Medulla oblongata (tissue), 1 donor: ENCODE measurements around the gene EIF3K.

ENCODE experiments used
- DNase-seq: peaks from one replicate; pipeline ENCODE4 v3.0.0-alpha.2; 2015; ENCODE audit errors: extremely low spot score

EIF3K gene

DNA sequence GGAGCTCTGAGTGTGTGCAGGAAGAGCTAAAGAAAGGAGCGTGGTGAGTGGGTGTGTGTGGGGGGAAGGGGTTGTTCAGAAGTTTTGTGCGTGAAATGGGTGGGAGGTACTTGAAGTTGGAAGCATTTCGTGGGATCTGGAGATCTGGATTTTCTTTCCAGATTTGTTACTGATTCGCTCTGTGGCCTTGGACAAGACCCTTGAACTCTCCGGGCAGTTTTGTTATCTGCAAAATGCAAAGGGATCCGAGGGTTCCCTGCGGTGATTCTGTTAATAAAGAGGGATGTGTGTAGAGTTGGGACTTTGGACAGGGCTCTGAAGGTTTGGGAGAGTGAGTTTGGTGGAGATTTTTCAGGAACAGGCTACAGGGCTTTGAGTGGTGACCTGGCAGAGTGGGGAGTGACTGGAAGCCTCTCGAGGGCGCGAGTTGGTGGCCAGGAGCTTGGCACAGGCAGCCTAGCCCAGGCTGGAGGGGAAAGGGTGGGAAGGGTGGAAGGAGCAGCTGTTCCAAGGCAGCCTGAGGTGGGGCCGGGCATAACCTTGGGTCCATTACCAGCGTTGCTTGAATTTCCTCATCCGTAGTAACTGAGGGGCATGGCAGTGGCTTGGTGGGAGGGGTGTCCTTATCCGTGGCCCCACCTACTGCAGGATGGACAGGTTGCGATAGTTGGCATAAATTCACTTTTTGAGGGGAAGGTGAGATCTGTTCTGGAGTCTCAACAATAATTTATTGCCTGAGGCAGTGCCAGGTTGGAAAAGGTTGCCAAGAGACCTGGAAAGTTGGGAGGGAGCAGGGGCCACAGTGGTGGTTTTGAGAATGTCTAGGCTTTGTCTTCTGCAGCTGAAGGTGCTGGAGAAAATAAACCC is 30.6 kb downstream of the EIF3K start:
- DNase-seq: no peak

DNA sequence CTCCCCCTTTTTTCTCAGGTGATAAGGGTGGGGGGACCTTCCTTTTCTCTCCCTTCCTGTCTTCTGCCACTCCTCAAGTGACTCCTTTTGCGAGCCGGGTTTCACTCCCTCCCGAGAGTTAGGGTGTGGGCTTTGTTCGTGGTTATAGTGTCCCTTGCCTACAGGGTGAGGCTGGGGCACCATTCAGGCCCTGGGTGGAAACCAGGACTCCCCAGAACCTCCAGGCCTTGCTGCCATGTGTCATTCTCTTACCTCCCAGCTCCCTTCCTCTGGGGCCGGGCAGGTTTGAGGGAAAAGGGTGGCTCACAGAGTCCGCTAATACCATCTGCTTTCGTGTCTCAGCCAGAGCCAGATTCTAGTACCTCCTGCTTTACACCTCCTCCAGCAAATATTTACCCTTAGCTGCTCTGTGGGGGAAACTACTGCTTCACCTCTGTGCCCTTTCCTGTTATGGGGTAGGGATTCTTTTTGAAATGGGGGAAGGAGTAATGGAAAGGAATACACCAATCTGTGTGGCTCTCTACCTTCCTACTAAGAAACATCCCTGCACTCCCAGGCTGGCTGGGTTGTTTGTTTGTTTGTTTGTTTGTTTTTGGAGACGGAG is 31.3 kb downstream of the EIF3K start:
- DNase-seq: no peak

DNA sequence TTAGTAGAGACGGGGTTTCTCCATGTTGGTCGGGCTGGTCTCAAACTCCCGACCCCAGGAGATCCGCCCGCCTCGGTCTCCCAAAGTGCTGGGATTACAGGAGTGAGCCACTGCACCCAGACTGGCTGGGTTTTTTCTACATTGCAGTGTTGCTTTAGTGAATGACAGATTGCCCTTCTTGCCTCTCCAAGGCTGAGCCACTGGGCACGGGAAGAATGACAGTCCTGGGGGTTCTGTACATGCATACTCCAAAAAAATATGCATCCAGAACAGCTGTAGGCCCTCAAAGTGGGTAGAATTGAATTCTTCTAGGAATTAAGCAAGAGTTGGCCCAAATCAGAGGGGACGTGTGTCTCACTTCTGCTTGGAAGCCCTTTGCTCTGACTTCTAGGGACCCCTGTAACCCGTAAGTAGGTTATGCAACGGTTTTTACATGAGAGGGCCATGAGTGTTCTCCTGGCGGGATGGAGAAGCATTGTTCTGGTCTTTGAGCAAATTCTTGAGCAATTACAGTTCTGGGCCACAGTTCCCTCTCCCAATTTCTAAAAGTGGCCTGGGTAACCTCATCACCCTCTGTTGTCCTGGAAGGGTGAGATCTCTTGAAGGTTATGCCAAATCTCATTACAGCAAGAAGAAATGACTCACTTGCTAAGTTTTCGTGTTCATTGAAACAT is 32.1 kb downstream of the EIF3K start:
- DNase-seq: no peak

- no peak for DNase-seq
Measured at GRCh38 chr19:38653028-38653571, 34.1 kb downstream of the EIF3K start.

DNA sequence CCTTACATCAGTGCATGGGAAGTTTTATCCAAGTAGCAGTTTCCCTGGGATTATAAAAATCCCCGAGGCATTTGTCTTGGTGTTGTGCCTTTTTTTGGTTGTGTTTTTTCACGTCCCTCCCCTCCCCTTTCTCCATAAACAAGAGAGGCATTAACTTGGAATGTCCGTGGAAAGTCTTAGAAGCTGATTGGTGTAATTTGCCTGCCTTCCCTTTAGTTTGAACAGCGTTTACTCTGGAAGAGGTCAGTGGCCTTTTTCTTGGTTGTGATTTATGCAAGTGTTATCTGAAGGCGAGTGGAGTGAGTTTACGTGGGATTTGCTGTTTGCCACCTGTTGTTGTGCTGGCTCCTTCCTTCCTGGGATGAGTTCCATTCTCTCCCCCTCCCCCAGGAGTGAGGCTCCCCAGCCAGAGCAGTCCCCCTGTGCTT is 35.7 kb downstream of the EIF3K start:
- no peak for DNase-seq

DNA sequence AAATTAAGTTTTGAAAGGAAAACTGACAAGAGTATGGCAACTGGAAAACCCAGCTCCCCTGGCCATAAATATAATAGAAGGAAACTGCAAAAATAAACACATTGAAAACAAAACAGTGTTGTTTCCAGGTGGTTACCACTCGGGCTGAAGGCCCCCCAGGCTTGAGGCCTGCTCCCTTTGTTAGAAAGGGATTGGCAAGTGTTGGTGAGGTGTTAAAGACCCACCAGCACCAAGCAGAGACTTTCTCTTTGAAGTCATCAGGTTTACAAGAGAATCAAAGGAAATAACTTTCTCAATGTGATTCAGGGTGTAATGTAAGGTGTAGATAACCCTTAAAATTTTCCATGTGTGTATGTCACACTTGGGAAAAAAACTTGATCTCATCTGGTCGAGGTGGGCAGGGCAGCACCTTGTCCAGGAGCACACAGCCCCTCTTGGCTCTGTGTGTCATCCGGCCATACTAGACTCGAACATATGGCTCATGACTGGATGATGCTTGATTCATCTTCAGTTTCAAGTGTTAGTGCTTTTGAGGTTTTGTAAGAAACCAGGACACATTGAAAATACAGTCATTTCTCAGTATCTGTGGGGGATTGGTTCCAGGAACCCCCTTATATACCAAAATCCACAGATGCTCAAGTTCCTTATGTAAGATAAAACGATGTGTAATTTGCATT is 36.3 kb downstream of the EIF3K start:
- DNase-seq: no peak

DNA sequence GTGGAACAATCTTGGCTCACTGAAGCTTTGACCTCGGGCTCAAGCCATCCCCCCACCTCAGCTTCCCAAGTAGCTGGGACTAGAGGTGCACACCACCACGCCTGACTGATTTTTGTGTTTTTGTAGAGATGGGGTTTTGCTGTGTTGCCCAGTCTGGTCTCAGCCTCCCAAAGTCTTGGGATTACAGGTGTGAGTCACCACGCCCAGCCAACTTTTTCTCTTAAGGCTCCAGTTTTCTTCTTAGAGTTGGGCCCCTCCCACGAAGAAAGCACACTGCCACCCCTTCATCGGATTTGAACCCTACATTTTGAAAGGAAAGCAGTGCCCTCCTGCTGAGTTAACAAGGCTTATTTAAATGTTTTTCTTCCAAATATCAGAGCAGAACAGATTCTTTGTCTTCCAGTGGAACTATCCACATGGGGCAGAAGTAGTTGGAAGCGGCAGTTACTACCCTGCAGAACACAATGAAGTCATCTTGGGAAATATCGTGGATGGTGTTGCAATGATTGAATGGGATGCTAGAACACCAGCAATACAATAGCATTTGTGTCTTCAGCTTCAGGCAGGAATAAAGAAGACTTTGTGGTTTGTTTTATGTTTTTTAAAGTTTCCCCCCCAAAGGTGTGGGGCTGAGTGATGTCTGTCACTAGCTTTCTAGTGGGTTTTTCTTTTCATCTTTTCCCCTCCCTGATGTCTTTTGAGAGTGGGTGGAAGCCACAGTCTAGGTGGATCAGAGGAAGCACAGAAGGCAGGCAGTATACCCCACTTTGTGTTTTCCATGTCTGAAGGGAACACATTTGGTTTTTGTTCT is 37.4 kb downstream of the EIF3K start:
- DNase-seq: peak; percentile 86

GRCh38 chr19:38657633-38658222 is 38.7 kb downstream of the EIF3K start:
- DNase-seq: no peak

- peak; percentile 69 for DNase-seq
Measured at GRCh38 chr19:38658462-38659306, 39.7 kb downstream of the EIF3K start.

DNA sequence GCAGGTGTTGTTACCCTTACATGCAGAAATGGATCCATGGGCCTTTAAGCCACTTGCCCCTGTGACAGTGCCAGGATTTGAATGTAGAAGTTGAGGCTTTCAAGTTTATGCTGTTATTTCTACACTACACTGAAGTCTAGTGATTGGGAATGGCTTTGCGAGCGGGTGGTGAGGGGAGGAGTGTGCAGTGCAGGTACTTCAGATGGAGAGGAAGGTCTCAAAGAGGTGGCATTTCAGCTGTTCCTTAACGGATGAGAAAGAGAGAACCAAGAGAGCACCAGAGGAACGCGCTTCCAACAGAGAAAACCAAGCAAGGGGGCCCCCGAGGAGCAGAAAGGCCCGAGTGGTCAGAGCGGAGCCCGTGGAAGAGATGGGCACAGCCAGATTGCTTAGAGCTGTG is 41.7 kb downstream of the EIF3K start:
- no peak for DNase-seq

- no peak for DNase-seq
Measured at GRCh38 chr19:38661136-38661535, 42.1 kb downstream of the EIF3K start.

DNA sequence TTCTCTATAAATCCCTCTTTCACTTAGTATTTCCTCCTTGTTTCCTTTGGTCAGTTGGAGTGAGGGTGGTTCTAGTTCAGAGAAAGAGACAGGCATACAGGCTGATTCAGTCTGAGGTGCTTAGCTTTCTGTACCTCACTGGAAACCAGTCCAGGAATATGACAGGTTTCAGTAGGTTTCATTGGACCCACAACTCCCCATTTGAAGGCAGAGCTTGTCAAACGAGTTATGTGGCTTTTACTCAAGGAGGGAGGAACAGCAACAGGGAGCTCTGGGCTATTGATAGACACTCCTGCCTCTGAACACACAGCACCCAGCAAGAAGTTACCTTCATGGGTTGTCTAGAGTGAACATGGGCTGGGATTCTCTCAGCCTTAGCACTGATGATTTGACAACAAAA is 43.0 kb downstream of the EIF3K start:
- DNase-seq: no peak

DNA sequence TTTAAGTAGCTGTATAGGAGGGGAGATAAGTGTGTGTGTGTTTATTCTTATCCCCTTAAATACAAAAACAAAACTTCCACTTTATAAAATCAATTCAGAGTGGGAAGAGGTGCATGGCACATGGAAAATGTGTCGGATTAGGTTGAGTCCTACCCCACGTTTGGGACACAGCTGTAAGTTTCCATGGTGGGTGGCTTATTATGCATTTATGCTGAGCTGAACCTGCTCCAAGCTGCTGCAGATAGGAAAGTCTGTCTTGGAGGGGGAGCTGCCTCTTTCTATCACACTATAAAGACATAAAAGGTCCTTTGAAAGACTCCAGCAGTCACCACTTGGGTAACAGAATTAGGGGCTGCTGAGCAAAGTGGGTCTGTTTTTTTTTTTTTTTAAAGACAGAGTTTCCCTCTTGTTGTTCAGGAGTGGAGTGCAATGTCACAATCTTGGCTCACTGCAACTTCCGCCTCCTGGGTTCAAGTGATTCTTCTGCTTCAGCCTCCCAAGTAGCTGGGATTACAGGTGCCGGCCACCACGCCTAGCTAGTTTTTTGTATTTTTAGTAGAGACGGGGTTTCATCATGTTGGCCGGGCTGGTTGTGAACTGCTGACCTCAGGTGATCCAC is 43.7 kb downstream of the EIF3K start:
- DNase-seq: no peak

DNA sequence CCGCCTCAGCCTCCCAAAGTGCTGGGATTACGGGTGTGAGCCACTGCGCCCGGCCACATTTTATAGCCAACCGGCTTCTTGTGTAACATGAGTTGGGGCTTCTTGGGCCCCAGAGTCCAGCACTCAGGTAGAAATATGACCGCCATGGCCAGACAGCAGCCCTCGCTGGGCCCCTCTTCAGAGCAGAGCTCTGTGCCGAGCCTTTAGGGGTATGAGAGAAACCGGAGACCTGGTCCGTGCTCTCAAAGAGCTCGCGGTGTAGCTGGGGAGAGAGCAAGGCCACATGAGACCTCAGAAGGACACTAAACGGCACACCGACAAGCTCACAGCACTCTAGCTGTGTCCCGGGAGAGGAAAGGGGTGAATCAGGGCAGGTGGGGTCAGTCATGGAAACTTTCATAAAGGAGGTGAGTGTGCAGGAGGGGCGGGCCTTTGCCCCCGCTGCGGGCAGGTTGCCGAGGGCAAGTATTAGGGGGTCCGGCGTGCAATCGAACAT is 44.2 kb downstream of the EIF3K start:
- DNase-seq: no peak

DNA sequence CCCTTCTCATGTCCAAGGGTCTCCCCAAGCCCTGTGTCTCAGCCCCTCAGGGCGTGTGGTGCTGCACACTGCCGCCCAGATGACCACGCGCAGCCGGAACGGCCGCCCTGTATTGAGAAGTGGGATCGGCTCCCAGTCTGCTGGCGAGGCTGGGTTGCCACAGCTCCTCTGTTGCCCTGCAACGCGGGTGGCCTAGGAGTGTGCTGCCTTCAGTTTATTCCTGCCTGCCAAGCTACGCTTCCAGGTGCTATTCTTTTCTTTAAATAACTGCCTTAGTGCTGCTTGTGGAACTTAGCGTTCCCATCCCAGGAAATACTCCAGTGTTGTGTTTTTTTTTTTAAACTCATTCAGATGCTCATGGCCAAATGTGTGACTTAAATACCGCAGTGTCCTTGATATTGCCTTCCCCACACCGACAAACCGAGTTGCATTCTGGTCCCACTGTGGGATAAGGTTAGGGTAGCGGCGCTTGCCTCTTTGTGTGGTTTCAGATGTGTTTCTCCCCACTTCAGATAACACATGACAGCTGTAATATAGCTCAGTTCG is 45.0 kb downstream of the EIF3K start:
- peak; percentile 78 for DNase-seq

DNA sequence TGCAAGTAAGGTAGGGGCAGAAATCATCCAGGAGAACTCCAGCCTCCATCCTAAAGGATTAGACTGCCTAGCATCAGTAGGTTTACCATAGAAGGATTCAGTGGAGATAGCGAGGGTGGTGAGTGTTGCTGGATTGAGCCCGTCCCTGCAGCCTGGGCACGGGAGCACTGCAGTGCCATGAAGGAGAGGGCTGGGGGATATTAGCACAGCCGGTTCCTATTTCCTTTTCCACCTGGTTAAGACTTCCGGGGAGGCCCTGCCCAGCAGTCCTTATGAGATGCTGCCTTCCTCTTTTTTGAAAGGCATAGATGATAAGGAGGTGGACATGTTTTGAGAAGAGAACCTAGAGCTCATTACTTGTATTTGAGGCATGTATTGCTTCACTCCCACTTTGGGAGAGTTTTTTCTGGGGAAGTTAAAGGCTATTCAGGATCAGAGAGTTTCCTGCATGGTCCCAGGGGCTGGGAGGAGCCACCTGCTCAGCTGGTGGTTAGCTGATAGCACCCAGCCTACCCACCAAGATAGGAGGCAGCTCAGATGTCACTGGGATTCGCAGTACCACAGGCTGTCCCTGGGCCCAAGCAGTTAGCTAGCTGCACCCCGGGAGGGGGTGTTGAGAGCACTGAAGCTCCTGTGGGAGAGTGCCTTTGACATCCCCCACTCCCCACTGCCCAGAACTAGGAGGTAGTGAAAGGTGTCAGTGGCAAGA is 45.7 kb downstream of the EIF3K start:
- DNase-seq: no peak

GRCh38 chr19:38665219-38665931 is 46.4 kb downstream of the EIF3K start:
- no peak for DNase-seq
